Measurements from ENCODE around the gene NRXN3.

Gene NRXN3

DNA sequence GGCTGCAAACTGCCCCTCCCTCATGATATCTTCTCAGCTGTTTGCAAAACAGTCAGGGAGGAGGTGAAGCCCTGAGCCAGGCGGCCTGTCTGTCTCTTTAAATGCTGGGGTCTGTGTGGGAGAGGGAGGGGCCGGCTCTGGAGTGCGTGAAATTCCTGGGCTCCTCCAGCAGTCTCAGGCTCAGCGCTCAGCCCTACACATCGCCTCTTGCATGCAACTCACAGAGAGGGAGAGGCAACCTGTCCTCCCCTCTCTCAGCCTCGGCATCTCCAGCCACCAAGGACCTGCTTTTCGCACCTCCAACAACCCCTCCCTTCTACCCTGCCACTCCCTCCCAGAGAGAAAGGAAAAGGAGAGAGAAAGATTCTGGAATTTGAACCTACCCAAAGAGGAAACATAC lies at the start of gene NRXN3:
NRXN3 (plus strand) TSS at position 171 of the 400 bp plus-strand sequence. CDS start 72,721 bp downstream, outside the sequence.
- DNase-seq: no peak

DNA sequence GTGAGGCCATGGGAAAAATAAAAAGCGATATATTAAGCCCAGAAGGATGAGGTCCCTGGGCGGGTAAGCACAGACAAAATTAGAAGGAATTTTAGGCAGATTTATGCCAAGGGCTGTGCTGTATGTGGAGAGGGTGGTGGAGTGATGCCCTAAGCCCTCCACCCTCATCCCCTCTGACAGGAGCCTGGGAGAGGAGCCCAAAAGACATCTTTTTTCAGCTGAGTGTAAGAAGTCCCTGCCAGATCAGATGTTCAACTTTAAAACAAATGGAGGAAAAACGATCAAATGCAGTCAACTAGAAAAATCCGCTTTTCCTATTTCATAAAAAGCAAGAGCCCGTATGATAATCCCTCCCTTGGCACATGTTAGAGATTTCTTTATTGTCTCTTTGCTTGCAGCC lies 47.7 kb upstream of the NRXN3 start:
- no peak for DNase-seq

DNA sequence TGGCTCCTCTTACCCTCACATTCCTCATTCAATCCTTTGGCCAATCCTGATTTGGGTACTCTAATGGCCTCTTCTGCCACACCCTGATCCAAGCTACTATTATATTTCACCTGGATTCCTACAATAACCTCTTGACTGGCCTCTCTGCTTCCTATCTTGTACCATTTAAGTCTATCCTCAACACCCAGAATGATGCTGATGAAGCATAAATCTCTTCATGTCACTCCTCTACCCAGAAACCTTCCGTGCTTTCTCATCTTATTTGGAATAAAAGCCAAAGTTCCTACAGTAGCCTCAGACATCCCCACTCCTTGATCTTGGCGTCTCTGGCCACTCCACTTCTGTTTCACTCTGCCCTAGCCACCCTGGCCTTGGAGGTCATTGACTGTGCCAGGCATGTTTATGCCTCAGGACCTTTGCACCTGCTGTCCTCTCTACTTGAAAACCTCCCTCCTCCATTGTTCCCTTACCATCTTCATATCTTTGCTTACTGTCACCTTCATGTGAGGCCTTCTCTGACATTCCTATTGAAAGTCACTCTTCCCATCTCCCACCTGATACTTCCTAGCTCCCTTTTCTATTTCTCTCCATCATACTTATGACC lies 46.4 kb upstream of the NRXN3 start:
- no peak for DNase-seq

- DNase-seq: no peak
Measured at GRCh38 chr14:78127961-78128360, 42.2 kb upstream of the NRXN3 start.

DNA sequence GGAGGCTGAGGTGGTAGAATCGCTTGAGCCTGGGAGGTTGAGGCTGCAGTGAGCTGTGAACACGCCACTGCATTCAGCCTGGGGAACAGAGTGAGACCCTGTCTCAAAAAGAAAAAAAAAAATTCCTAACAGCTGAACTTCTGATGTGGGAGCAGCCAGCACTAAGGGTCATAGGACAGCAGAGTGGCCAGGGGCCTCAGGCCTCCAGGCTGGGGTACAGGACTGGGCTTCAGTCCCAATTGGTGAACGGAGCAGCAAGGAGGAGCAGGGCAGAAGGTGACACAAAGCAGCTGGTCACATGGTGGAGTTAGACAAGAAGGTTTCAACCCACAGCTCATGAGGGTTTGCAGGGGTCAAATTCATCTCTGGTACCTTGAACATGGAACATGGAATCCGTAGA lies 40.8 kb upstream of the NRXN3 start:
- no peak for DNase-seq

DNA sequence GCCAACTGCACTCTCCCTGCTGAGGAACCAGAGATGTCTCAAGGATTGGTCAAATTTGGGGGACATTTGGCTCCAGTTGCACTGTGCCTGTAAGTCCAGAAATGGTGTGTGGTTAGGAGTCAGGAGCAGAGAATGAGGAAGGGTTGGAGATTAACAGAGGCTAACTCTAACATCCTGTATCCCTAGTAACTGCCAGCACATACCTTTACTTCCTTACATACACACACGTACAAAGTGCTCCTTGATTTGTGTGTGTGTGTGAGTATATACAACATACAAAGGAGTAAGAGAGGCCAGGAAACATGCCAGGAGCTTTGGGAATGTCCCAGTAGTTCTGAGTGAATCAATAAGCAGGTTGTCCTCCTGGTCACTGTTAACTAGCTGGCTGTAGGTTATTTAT lies 39.8 kb upstream of the NRXN3 start:
- no peak for DNase-seq

DNA sequence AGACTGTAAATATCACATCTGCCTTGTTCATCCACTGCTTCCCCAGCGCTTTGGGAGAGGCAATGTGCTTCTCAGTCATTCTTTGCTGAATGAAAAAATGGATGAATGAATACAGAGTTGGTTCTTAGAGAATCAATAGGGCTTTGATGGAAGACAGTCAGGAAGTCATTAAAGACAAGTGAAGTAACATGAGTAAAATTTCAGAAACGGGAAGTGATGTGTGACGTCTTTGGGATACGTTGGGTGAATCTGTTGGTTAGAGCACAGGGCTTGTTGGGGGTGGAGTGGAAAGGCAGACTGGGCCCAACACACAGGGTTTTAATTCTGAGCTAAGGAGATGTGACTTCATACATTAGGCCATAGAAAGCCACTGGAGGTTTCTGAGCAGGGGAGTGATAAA lies 39.0 kb upstream of the NRXN3 start:
- DNase-seq: no peak

- no peak for DNase-seq
Measured at GRCh38 chr14:78131616-78132015, 38.6 kb upstream of the NRXN3 start.

- DNase-seq: no peak
Measured at GRCh38 chr14:78135450-78135891, 34.7 kb upstream of the NRXN3 start.

DNA sequence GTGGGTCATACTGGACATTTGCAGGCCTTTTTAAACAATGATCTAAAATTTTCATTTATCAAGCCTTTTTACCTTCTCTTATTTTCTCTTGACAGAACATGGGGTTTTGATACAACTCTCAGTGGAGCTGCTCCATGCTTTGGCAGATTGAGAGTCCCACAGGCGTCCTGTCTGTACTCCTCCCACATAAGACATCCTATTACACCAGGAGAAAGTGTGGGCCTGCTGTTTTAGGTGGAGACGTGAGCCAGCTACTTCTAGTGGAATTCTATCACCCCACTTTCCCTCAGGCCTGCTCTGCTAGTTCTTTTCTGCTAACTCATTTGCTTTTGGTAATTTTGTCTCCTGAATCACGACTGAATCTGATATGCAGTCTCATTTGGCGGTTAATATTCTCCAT lies 33.5 kb upstream of the NRXN3 start:
- no peak for DNase-seq

DNA sequence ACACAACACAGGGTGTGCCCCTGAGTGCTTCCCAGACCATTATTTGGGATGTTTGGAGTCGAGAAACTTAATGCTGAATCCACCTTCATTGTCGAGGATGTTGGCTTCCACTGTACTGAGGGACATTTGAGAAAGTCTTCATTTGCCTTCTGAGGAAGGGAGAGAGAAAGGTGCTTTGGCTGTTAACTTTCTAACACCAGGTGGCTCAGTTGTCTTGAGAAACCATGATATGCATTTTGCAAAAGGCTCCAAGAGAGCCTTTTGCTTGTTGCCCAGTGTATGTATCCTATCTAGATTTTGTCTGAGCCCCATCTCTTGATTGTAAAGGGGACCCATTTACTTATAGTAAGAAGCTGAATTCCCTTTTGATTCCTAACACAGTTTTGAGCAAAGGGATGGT lies 28.6 kb upstream of the NRXN3 start:
- DNase-seq: no peak

DNA sequence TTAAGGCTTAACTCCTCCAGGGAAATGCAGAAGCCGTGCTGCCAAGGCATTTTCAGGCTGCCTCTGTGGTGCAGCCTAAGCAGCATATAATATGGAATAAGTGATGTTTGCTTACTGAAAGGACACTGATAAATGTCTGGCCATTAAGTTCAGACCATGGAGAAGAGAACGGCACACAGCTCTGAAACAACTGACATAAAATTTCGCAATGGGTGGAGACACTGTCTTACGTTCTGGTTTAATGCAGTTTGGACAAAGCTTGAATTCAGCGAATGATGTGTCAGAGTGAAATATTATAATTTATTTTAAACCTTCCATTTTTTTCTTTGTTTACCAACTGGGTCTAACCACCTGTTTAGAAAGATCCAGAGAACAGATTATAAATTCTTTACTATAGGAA lies 27.2 kb upstream of the NRXN3 start:
- no peak for DNase-seq

GRCh38 chr14:78143489-78144145 lies 26.6 kb upstream of the NRXN3 start:
- peak; percentile 2 for DNase-seq

DNA sequence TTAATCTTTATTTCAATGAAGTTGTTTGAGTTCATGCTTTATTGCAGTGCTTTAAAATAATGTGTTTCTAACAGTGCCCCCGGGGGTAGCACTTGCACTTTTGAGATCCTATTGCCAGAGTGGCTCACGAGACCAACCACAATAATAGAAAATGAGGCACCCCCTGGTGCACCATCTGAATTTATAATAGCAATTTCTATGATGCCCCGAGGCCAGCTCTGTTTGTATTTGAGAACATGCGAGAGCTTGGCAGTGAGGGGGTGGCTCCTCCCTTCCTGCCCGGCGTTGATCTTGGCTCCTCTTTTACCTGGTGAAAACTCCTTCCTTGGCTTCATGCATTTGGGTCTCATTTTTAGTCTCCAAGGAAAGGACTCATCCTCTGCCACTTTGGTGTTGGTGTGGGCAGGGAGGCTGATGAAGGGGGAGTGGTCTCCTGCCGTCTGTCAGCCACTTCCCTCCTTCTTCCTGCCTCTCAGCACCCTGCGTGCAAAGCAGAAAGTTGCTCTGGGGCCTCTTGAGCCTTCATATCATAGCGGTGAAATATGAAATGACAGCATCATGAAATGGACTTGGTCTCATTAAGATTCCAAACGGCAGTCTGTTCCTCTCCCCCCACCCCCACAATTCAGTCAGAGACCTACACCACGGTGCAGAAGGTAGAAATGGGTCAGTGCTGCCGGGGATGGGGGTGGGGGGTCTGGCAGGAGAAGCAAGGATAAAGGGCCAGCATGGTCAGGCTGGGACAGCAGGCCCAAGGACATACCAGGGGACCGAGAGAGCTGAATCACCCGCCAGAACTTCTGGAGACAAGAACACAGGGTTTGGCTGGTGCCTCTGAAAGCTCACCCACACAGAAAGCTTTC lies 17.7 kb upstream of the NRXN3 start:
- DNase-seq: no peak

DNA sequence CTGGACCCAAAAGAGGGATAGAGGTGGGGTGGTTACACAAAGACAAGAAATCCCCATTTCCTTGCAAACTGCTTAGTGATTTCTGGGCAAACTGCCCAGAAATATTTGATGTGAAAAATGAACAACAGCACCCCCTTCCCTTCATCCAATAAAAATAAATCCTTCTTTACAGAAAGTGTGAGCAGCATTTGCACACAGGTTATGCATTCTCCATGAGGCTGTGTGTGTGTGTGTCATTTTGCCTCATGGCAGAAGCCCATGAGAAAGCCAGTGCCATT lies 17.2 kb upstream of the NRXN3 start:
- no peak for DNase-seq

DNA sequence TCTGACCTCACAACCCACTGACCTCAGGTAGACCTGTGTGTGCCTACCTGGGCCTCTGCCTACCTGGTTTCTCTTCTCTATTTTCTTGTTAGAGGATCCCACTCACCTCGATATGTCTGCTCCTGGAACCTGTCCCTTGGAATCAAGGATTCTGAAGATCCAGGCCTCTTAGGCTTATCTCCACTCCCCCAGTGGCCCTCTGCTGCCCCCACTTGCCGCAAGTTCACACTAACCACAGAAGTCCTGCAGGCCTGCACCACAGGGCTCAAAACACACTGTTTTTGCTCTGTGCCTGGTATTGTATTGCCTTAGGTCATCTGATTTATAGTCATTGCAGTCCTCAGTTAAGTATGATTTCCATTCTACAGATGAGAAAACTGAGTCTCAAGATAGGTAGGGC lies 15.3 kb upstream of the NRXN3 start:
- no peak for DNase-seq

- no peak for DNase-seq
Measured at GRCh38 chr14:78156196-78156595, 14.0 kb upstream of the NRXN3 start.

DNA sequence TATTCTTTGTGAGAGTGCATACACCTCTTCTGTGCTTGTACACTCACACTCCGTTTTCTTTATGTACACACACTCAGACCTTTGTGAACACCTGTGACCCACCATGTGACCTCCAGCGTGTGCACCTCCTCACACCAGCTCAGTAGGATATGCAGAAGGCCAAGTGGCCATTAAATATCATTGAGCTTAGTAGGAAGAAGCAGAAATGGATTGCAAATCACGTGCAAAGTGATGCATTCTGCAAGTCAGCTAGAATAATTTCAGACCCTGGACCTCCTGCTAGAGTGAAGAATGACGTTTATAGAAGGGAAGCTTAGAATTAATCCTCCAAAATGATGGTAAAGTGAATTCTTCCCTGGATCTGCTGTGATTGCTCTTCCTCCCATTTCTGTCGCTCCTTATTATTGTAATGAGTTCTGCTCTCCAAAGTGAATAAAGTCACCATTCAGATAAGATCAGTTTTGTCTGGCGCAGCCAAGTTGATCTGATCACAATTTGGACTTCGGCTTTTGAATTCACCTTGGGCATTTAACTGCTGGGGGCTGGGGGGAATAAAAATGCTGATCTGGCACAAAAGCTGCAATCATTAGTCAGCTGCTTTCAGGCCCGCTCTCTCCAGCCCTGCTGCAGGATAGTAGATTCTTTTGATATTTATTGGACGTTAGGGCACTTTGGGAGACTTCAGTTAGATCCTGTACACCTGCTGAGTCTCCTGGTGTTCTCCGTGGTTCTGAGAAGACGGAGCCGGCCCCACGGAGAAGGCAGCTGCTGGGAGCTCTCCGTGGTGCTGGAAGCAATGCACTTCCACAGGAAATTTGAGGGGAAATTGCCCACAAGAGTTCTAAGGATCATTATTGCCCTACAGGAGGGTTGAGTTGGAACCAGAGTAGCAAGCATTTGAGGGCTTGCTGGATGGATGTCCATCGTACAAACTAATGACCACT lies 12.4 kb upstream of the NRXN3 start:
- DNase-seq: no peak

GRCh38 chr14:78162202-78162601 lies 8.0 kb upstream of the NRXN3 start:
- DNase-seq: no peak

DNA sequence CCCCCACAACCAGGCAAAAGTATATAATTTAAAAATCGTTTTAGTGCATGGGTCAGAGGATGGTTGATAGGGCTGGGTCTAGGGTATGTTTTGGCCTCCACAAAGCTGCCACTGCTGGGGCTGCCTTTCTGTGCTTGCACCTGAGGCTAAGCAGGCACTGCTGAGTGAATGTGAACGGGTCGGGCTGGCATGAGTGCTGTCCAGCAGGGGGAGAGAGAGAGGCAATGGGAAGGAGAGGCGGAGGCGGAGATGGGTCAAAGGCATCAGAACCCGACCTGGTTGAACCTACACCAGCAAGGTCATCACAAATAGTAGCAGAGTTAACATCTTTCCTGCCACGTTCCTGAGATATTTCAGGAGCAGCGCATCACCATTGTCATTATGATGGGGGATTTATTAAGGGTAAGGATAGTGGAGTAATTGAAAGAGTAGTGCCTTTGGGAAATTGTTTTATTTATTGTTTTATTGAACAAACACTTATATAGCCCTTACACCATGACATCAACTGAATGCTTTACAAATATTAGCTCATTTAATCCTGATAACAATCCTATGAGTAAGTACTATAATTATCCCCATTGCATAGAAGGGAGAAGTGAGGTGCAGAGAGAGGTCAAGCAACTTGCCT lies 5.8 kb upstream of the NRXN3 start:
- peak; percentile 46 for DNase-seq

- no peak for DNase-seq
Measured at GRCh38 chr14:78172428-78172827, 2.3 kb downstream of the NRXN3 start.

DNA sequence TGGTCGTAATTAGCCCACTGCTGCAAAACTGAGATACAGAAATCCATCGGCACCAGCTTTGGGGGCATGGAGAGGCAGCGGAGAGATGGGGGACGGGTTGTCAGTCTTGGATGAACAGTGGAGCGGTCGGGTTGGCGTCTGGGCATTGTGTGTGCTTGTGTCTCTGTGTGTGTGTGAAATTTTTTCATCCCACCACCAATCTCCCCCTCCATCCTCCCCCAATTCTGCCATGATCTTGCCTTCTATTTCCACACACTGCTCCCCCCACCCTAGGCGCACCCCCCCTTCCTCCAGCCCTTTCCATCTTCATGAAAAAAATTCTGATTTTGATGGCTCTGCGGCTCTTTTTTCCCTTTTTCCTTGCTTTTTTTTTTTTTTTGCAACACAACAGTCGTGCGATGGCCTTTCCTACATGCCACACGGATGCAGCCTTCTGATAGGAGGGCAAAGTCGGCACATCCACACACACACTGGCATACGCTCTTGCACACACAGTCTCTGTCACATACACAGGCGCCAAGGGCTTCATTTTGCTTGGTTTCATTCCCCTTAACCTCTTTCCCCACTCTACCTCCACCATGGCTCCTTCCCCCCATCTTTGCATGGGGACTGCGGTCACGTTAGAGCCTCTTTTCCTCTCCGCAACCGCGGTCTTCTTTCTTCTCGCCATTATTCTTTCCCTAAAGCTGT lies 3.3 kb downstream of the NRXN3 start:
- DNase-seq: no peak
